ENCODE measurements around the gene NUPR1.
"Not testable (repeated sequence)": the region's sequence is repeated elsewhere in the genome, so short reads cannot be mapped to it uniquely, and the experiment has no call there.

Gene NUPR1

GRCh38 chr16:28554634-28555423, 16.1 kb upstream of the NUPR1 start:
- DNase-seq: no peak

- peak; percentile 95 for DNase-seq
These were observed 15.2 kb upstream of the NUPR1 start, which contains the start of gene SGF29 for GRCh38 chr16:28553776-28554633. Gene SGF29 (plus strand): TSS chr16:28553920. CDS start chr16:28581070, 27,150 bp downstream.

GRCh38 chr16:28549301-28549899, 10.6 kb upstream of the NUPR1 start:
- no peak for DNase-seq

DNA sequence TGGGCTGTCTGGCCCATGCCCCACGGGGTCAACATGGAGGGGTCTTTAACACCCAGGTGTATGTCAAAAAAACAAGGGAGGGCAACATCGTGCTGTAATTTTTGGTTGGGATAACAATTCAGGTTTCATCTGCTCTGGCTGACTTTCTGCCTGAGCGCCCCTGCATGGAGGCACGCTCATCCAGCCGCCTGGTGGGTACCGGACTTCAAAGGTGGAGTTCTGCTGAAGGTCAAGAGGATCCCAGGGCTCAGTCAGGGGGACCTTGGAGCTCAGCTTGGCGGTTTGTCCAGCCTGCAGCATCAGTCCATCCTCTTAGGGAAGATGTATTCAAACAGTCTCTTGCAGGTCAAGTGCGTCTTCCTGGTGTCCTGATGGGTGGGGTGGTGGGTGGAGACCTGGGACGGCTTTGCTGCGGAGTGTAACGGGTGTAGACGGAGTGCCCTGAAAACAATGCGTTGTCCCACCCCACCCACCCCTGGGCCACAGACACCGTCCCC, 9.6 kb upstream of the NUPR1 start:
- no peak for DNase-seq

GRCh38 chr16:28546626-28547025, 7.9 kb upstream of the NUPR1 start:
- DNase-seq: no peak

DNA sequence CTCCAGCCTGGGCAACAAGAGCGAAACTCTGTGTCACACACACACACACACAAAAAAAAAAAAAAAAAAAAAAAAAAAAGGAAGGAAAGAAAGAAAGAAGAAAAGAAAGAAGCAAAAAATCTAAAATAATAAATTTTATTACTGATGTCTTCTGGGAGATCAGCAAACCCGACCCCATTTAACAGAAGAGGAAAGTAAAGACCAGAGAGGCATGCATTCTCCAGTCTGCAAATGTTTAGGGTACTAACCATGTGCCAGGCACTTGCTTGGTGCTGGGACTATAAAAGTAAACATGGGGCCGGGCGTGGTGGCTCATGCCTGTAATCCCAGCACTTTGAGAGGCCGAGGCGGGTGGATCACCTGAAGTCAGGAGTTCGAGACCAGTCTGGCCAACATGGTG, 7.2 kb upstream of the NUPR1 start:
- not testable (repeated sequence) for DNase-seq

DNA sequence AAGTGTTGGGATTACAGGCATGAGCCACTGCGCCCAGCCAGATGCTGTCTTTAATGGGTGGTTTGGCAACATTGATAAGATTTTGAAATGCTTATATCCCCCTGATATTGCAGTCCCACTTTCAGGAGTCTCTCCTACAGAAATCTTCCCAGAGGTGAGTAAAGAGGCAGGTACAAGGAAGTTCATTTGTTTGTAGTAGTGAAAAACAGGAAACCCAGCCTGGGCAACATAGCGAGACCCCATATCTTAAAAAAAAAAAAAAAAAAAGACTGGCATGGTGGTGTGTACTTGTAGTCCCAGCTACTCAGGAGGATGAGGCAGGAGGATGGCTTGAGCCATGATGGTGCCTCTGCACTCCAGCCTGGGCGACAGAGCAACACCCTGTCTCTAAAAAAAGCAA, 6.2 kb upstream of the NUPR1 start:
- no peak for DNase-seq

- peak; percentile 49 for DNase-seq
These were observed 4.3 kb upstream of the NUPR1 start for GRCh38 chr16:28543072-28543471.

DNA sequence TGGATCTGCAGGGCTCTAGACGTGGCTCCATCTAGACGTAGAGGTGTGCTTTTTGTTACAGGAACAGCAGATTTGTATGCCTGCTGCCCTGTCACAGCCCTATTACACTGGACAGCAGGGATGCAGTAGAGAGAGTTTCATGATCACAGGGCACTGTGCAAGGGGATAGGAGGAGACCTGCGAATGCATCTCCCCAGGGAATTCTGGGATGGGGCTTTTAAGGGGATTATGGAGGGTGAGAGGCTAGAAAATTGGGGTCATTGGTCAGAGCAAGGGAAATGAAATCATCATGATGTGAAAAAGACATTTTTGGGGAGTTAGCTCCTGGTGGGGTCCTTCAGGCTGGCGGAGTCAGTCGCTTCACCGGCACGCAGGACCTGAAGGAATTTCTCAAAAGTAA, 3.9 kb upstream of the NUPR1 start:
- no peak for DNase-seq

GRCh38 chr16:28540346-28540745, 1.6 kb upstream of the NUPR1 start:
- DNase-seq: no peak

- DNase-seq: no peak
These were observed 626 bp downstream of the NUPR1 start for GRCh38 chr16:28537964-28538732.

- no peak for DNase-seq
These were observed 1.7 kb downstream of the NUPR1 start for GRCh38 chr16:28537076-28537475.

DNA sequence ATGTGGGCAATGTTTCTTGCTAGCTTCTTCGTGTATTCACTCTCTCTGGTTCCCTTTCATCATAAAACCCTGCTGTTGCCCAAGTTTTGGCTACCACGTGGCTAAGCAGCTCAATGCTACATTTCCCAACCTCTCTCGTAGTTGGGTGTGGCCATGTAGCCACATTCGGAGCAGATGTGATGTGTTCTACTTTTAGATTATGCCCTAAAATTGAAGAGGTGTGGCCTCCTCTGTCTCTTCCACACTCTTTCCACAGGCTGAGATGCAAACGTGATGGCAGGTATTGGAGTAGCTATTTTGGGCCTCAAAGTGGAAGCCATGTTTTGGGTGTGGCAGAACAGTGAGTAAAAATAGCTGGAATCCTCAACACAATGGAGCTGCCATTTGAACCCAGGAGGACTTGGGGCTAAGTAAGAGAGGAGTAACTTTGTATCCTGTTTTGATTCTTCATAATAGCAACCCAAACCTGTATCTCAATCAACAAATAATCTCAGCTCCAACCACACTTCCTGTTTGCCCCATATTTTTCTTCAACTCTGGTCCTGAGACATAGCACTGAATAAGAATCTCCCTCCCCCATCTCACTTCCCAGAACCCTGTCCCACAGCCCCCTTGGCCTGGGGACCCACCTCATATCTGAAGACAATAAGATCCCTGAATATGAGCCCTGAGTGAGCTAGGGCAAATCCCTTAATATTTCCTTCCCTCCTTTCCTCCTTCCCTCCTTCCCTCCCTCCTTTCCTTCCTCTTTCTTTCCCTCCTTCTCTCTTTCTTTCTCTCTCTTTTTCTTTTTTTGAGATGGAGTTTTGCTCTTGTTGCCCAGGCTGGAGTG, 4.0 kb downstream of the NUPR1 start:
- peak; percentile 50 for DNase-seq

GRCh38 chr16:28532940-28533647, 5.7 kb downstream of the NUPR1 start:
- no peak for DNase-seq

GRCh38 chr16:28531777-28532744, 6.7 kb downstream of the NUPR1 start:
- peak; percentile 64 for DNase-seq

- DNase-seq: no peak
These were observed 9.7 kb downstream of the NUPR1 start for GRCh38 chr16:28529124-28529523.

DNA sequence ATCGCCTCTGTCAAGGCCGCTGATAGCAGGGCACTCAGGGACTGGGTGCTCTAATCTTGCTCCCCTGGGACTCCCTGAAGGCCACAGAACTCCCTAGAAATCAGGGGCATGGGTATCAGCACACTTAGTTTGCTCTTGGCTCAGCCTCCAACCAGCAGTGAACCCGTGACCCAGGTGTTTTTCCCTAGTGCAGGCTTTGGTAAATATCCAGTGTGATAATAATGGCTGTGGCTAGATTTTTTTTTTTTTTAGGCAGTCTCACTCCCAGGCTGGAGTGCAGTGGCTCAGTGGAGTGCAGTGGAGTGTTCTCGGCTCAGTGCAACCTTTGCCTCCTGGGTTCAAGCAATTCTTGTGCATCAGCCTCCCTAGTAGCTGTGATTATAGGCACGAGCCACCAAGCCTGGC, 10.3 kb downstream of the NUPR1 start:
- no peak for DNase-seq

DNA sequence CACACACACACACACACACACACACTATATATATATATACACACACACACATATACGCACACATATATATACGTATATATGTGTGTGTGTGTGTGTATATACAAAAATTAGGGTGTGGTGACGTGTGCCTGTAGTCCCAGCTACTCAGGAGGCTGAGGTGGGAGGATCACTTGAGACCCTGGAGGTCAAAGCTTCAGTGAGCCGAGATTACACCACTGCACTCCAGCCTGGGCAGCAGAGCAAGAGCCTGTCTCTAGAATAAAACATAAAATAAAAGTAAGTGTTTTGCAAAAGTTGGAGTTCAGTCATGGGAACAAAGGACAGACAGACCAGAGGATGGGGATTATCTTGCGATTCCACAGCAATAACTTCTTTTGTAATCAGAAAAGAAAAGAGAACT, 10.8 kb downstream of the NUPR1 start:
- DNase-seq: no peak

GRCh38 chr16:28527100-28527785, 11.5 kb downstream of the NUPR1 start:
- DNase-seq: not testable (repeated sequence)
